Uterus (tissue), 4 donors: ENCODE data around the gene CLP1. TPM values are rescaled to one million over a fixed set of nuclear protein-coding genes. Genes with fewer than 3 reads are reported as not detected.
A peak's percentile ranks its signal among the peaks of the same experiment; 100 is the strongest.
"Not testable (repeated sequence)": the region's sequence is repeated elsewhere in the genome, so short reads cannot be mapped to it uniquely, and the experiment has no call there.

Experiments used
- DNase-seq, 2 donors: peaks; one replicate each; pipeline ENCODE4 v3.0.0-alpha.2; 2019 to 2020
- H3K27ac ChIP-seq, 2 donors: fragments of 200-600 bp; sonication (generic); 1 replicate in 1 of 2; 2 replicates in 1 of 2; pipeline ENCODE4 v1.5.1; 2016 to 2018
- H3K27me3 ChIP-seq, 2 donors: fragments of 200-600 bp; sonication (generic); one replicate each; pipeline ENCODE4 v1.5.1; 2018 to 2019; ENCODE audit warnings: control low read depth in 1 of 2
- H3K36me3 ChIP-seq, 2 donors: fragments of 200-600 bp; sonication (generic); one replicate each; pipeline ENCODE4 v1.5.1; 2019; ENCODE audit warnings: control low read depth in 1 of 2
- H3K4me1 ChIP-seq, 2 donors: fragments of 200-600 bp; sonication (generic); one replicate each; pipeline ENCODE4 v1.5.1; 2018 to 2019; ENCODE audit warnings: control low read depth in 1 of 2
- H3K4me3 ChIP-seq, 2 donors: fragments of 200-600 bp; sonication (generic); 1 replicate in 1 of 2; 2 replicates in 1 of 2; pipeline ENCODE4 v1.5.1; 2018 to 2019; ENCODE audit warnings: mild to moderate bottlenecking in 1 of 2
- H3K9me3 ChIP-seq, 2 donors: fragments of 200-600 bp; sonication (generic); one replicate each; pipeline ENCODE4 v1.5.1; 2019; ENCODE audit warnings: control low read depth in 1 of 2
- POLR2A ChIP-seq, 2 donors: fragments of 450-650 bp; IDR thresholded peaks; one replicate each; pipeline ENCODE4 v1.6.1; 2016; ENCODE audit warnings: antibody characterized with exemption in 2 of 2, mild to moderate bottlenecking in 1 of 2, moderate library complexity in 1 of 2
- intact Hi-C: fragments of 100-400 bp; cut with DNase I; formaldehyde crosslinking; loops from one replicate; pipeline ENCODE4 v1.15.1; 2023; ENCODE audit warnings: low total_unique reads
- total RNA-seq, 4 donors: library from RNA; depleted of rRNA in 3 of 4; stranded (reverse); fragments of >200 nt in 3 of 4; gene quantifications; one replicate each; pipeline versions ENCODE4 v1.1.0 to v1.2.4, GENCODE V29; 2014 to 2023
- TF ChIP-seq, protein P1 (sequence below), 4 experiments: fragments of 200-600 bp in 2 of 4; fragments of 450-650 bp in 2 of 4; sonication (generic) in 2 of 4; IDR thresholded peaks; one replicate each; pipeline ENCODE4 v1.5.1; 2016 to 2019; ENCODE audit warnings: antibody characterized with exemption in 4 of 4, mild to moderate bottlenecking in 2 of 4, moderate library complexity in 1 of 4
- donor health status: DM: yes; HTN: yes; CAD: no.

CLP1 gene
- total RNA-seq, 4 donors from 2014 or later = 3.1 to 24.4 (median 12.2) TPM

DNA sequence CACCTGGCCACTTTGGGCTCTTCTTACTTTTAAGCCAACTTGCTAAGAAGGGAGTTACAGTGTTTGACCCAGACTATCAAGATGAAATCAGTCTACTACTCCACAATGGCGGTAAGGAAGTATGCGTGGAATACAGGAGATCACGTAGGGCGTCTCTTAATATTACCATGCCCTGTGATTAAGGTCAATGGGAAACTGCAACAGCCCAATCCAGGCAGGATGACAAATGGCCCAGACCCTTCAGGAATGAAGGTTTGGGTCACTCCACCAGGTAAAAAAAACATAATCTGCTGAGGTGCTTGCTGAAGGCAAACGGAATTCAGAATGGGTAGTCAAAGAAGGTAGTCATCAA is 6.8 kb upstream of the CLP1 start:
- H3K9me3 ChIP-seq = no peaks in the 10 kb centered on the region
- no peak for DNase-seq
- H3K27me3 ChIP-seq = no peaks in the 10 kb centered on the region
- peaks cover 0 to 31% of the 10 kb centered on the region in 2 donors for H3K4me1 ChIP-seq
- H3K4me3 ChIP-seq = no peak overlapping the region
- peak overlapping the region in 1 of 2 donors; percentile 75 for H3K27ac ChIP-seq
- TF ChIP-seq, protein P1, sequence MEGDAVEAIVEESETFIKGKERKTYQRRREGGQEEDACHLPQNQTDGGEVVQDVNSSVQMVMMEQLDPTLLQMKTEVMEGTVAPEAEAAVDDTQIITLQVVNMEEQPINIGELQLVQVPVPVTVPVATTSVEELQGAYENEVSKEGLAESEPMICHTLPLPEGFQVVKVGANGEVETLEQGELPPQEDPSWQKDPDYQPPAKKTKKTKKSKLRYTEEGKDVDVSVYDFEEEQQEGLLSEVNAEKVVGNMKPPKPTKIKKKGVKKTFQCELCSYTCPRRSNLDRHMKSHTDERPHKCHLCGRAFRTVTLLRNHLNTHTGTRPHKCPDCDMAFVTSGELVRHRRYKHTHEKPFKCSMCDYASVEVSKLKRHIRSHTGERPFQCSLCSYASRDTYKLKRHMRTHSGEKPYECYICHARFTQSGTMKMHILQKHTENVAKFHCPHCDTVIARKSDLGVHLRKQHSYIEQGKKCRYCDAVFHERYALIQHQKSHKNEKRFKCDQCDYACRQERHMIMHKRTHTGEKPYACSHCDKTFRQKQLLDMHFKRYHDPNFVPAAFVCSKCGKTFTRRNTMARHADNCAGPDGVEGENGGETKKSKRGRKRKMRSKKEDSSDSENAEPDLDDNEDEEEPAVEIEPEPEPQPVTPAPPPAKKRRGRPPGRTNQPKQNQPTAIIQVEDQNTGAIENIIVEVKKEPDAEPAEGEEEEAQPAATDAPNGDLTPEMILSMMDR (IDR thresholded peaks at IDR 0.05) = no peak
- no peak for TF ChIP-seq POLR2A (IDR thresholded peaks at IDR 0.05)
- no peaks in the 10 kb centered on the region for H3K36me3 ChIP-seq
- intact Hi-C loops = no loop called here

DNA sequence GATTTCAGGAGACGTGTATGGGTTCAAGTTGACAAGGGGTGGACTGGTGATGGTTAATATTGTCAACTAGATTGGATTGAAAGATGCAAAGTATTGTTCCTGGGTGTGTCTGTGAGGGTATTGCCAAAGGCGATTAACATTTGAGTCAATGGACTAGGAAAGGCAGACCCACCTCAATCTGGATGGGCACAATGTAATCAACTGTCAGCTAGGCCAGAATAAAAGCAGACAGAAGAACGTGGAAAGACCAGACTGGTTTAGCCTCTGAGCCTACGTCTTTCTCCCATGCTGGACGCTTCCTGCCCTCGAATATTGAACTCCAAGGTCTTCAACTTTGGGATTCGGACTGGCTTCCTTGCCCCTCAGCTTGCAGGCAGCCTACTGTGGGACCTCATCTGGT is 6.2 kb upstream of the CLP1 start:
- H3K27ac ChIP-seq = no peak overlapping the region
- H3K4me1 ChIP-seq = peaks cover 0 to 24% of the 10 kb centered on the region in 2 donors
- no peaks in the 10 kb centered on the region for H3K9me3 ChIP-seq
- H3K4me3 ChIP-seq = no peak overlapping the region
- no peak for DNase-seq
- H3K27me3 ChIP-seq = no peaks in the 10 kb centered on the region
- H3K36me3 ChIP-seq = no peaks in the 10 kb centered on the region
- TF ChIP-seq, protein P1 (IDR thresholded peaks at IDR 0.05) = no peak
- TF ChIP-seq POLR2A (IDR thresholded peaks at IDR 0.05) = no peak
- intact Hi-C loops = no loop called here

DNA sequence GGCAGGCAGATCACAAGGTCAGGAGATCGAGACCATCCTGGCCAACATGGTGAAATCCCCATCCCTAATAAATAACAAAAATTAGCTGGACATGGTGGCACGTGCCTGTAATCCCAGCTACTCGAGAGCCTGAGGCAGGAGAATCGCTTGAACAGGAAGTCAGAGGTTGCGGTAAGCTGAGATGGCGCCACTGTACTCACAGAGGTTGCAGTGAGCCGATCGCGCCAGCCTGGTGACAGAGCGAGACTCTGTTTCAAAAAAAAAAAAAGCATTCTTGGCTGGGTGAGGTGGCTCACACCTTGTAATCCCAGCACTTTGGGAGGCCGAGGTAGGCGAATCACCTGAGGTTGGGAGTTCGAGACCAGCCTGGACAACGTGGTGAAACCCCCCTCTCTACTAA is 5.3 kb upstream of the CLP1 start:
- intact Hi-C loops = not testable (repeated sequence)

DNA sequence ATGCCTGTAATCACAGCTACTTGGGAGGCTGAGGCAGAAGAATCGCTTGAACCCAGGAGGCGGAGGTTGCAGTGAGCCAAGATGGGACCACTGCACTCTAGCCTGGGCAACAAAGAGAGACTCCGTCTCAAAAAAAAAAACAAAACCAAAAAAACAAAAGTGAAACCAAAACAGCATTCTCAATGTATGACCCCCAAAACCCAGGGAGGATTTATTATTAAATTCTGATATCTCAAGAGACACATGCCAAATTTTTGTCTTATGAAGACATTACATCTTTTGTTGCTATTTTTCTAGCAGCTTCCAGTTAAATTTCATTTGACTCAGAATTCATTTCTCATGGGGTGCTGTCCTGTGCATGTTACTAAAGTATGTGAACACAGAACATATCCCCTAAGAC is 4.9 kb upstream of the CLP1 start:
- Histone ChIP-seq H3K4me1 (peaks cover 5 to 16% of the 10 kb centered on the region in 2 donors), H3K27ac (no peak overlapping the region), H3K36me3 (no peaks in the 10 kb centered on the region), H3K9me3 (no peaks in the 10 kb centered on the region), H3K4me3 (no peak overlapping the region), H3K27me3 (no peaks in the 10 kb centered on the region)
- intact Hi-C loops = no loop called here
- no peak for DNase-seq
- TF ChIP-seq POLR2A (IDR thresholded peaks at IDR 0.05) = no peak
- TF ChIP-seq, protein P1 (IDR thresholded peaks at IDR 0.05) = no peak

More for the DNA sequence above, 5.3 kb upstream of the CLP1 start:
- H3K4me1 ChIP-seq = peaks cover 5 to 20% of the 10 kb centered on the region in 2 donors
- H3K27me3 ChIP-seq, H3K4me3 ChIP-seq, H3K9me3 ChIP-seq, DNase-seq, H3K27ac ChIP-seq, H3K36me3 ChIP-seq: not testable (repeated sequence)

DNA sequence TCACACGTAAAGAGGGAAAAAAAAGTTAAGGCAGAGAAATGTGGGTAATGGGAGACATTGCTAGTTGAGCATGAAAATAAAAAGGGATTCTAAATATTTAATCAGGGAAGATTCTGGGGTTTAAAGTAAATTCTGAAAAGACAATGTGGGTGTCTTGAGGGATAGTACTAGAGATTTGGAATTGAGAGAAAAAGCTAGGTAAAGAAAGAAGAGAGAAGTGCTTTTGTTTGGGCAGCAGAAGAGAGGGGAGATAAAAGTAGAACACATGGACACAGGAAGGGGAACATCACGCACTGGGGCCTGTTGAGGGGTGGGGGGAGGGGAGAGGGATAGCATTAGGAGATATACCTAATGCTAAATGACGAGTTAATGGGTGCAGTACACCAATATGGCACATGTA is 4.4 kb upstream of the CLP1 start:
- Histone ChIP-seq H3K36me3 (no peaks in the 10 kb centered on the region), H3K27me3 (no peaks in the 10 kb centered on the region), H3K9me3 (no peaks in the 10 kb centered on the region), H3K27ac (no peak overlapping the region), H3K4me3 (no peak overlapping the region), H3K4me1 (peaks cover 5 to 12% of the 10 kb centered on the region in 2 donors)
- no peak for TF ChIP-seq POLR2A (IDR thresholded peaks at IDR 0.05)
- TF ChIP-seq, protein P1 (IDR thresholded peaks at IDR 0.05) = no peak
- no peak for DNase-seq
- intact Hi-C loops = no loop called here

DNA sequence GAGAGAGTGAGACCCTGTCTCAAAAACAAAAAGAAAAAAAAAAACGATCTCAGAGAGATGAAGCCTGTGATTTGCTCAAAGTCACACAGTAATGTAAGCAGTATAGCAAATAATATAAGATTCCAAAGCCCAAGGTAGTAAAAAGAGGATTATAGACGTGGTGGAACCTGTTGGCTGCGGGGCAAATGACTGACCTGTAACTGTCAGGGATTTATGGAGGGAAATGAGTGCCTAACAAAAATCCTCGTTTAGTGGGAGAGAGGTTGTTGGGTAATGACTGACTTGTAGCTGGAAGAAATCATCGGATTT is 723 bp upstream of the CLP1 start:
- no peaks in the 10 kb centered on the region for H3K9me3 ChIP-seq
- DNase-seq = no peak
- H3K27ac ChIP-seq = peak overlapping the region; percentile 87 to 93
- intact Hi-C loops = no loop called here
- H3K36me3 ChIP-seq = no peaks in the 10 kb centered on the region
- H3K4me3 ChIP-seq = peak overlapping the region; percentile 56 to 61
- H3K27me3 ChIP-seq = no peaks in the 10 kb centered on the region
- TF ChIP-seq, protein P1 (IDR thresholded peaks at IDR 0.05) = no peak
- no peak for TF ChIP-seq POLR2A (IDR thresholded peaks at IDR 0.05)
- peaks cover 0 to 5% of the 10 kb centered on the region in 2 donors for H3K4me1 ChIP-seq
